Measurements from ENCODE around the gene CASP8.

Gene CASP8

DNA sequence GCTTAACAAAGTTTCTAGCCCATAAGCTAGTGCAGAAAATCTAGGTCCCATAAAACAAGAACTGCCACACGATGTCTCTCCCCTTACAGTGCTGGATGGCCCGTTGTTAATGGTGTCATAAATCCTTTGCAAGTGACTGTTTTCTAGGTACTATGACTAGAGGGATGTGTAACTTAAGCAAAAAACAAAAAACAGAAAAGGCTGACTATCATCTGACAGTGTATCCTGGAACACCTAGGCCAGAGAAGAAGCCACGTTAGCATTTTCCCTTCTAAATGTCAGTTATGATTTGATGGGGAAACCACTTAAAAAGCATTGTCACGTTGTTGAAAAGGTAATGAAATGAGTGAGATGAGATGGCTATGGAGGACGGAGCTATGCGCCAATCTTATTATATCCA, 2.4 kb downstream of the CASP8 start:
- no peak overlapping the region for H3K27ac ChIP-seq

DNA sequence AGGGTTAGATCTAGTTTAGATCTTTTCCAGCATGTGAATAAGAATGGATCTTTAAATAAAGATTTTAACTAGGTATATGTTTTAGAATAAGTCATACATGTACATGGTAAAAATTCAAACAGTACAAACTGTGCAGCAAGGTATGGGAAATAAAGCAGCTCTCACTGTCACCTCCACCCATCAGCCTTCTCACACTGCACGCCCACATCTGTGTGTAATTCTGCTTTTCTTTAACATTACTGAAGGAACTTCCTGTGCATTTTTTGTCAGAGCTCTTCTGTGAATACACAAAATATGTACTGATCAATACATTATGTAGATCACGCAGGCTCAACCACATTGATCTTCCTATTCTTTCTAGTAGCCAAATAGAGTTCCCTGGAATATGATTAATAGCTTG, 3.4 kb downstream of the CASP8 start:
- no peak overlapping the region for H3K4me3 ChIP-seq (ENCODE audit: low read depth, low read length)
- H3K27ac ChIP-seq, result no peak overlapping the region
- in situ Hi-C loops (cut with HindIII; ENCODE audit: low pct_ligation_motif_present, low sequenced_read_pairs), result no loop called here
- H3K27me3 ChIP-seq (replicated peaks), result no peaks in the 10 kb centered on the region
- DNase-seq, result no peak
- H3K36me3 ChIP-seq (replicated peaks), result no peaks in the 10 kb centered on the region
- TF ChIP-seq, protein P1, sequence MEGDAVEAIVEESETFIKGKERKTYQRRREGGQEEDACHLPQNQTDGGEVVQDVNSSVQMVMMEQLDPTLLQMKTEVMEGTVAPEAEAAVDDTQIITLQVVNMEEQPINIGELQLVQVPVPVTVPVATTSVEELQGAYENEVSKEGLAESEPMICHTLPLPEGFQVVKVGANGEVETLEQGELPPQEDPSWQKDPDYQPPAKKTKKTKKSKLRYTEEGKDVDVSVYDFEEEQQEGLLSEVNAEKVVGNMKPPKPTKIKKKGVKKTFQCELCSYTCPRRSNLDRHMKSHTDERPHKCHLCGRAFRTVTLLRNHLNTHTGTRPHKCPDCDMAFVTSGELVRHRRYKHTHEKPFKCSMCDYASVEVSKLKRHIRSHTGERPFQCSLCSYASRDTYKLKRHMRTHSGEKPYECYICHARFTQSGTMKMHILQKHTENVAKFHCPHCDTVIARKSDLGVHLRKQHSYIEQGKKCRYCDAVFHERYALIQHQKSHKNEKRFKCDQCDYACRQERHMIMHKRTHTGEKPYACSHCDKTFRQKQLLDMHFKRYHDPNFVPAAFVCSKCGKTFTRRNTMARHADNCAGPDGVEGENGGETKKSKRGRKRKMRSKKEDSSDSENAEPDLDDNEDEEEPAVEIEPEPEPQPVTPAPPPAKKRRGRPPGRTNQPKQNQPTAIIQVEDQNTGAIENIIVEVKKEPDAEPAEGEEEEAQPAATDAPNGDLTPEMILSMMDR (IDR thresholded peaks at IDR 0.05; ENCODE audit: low read depth, low read length, missing control alignments), result no peak

More for the DNA sequence above, 2.4 kb downstream of the CASP8 start:
- Histone ChIP-seq H3K36me3 (replicated peaks) (no peaks in the 10 kb centered on the region), H3K27me3 (replicated peaks) (no peaks in the 10 kb centered on the region), H3K4me3 (ENCODE audit: low read depth, low read length) (no peak overlapping the region)
- in situ Hi-C loops (cut with HindIII; ENCODE audit: low pct_ligation_motif_present, low sequenced_read_pairs), result no loop called here
- TF ChIP-seq, protein P1 (IDR thresholded peaks at IDR 0.05; ENCODE audit: low read depth, low read length, missing control alignments), result no peak
- no peak for DNase-seq

DNA sequence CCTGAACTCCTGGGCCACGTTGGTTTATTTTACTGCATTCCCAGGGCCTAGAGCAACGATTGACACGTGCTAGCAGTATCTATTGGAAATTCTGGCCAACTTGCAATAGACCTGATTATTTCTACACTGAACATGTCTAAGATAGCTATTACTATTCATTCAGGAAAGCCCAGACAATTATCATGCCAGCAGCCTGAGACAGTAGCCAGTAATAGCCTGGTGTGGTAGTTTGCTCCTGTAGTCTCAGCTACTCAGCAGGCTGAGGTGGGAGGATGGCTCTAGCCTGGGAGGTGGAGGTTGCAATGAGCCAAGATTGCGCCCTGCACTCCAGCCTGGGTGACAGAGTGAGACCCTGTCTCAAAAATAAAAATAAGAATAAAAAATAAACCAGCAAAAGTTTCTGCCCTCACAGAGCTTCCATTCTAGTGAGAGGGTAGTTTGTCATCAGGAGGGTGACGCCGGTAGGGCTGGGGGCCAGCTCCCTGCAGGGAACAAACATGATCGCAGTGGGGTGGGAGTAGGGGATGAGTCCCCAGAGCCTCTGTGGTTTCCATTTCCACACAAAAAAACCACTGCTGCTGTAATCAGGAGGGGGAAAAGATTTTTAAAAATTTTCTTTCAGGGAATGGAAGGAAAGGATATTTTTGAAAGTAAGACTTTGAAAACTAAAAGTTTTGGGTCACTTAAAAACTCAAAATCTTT, 4.3 kb downstream of the CASP8 start:
- no peaks in the 10 kb centered on the region for H3K27me3 ChIP-seq (replicated peaks)
- no peak for DNase-seq
- H3K27ac ChIP-seq, result no peak overlapping the region
- no peak overlapping the region for H3K4me3 ChIP-seq (ENCODE audit: low read depth, low read length)
- no peaks in the 10 kb centered on the region for H3K36me3 ChIP-seq (replicated peaks)
- TF ChIP-seq, protein P1 (IDR thresholded peaks at IDR 0.05; ENCODE audit: low read depth, low read length, missing control alignments), result no peak
- in situ Hi-C loops (cut with HindIII; ENCODE audit: low pct_ligation_motif_present, low sequenced_read_pairs), result no loop called here

DNA sequence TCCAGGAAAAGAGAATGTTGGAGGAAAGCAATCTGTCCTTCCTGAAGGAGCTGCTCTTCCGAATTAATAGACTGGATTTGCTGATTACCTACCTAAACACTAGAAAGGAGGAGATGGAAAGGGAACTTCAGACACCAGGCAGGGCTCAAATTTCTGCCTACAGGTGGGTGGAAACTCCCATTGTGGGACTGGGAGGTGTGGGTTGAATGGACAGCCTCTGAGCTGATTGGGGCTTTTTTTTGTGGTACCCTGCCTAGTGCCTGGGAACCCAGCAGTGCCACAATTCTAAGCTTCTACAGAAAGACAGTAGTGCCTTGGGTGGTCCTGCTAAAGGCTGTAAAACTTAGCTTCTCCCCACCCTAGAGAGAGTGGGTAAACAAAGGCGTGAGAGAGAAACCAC, 6.3 kb downstream of the CASP8 start:
- Histone ChIP-seq H3K4me3 (ENCODE audit: low read depth, low read length) (no peak overlapping the region), H3K27me3 (replicated peaks) (no peaks in the 10 kb centered on the region), H3K36me3 (replicated peaks) (peaks cover 7% of the 10 kb centered on the region), H3K27ac (no peak overlapping the region)
- TF ChIP-seq, protein P1 (IDR thresholded peaks at IDR 0.05; ENCODE audit: low read depth, low read length, missing control alignments), result no peak
- in situ Hi-C loops (cut with HindIII; ENCODE audit: low pct_ligation_motif_present, low sequenced_read_pairs), result no loop called here
- DNase-seq, result no peak

DNA sequence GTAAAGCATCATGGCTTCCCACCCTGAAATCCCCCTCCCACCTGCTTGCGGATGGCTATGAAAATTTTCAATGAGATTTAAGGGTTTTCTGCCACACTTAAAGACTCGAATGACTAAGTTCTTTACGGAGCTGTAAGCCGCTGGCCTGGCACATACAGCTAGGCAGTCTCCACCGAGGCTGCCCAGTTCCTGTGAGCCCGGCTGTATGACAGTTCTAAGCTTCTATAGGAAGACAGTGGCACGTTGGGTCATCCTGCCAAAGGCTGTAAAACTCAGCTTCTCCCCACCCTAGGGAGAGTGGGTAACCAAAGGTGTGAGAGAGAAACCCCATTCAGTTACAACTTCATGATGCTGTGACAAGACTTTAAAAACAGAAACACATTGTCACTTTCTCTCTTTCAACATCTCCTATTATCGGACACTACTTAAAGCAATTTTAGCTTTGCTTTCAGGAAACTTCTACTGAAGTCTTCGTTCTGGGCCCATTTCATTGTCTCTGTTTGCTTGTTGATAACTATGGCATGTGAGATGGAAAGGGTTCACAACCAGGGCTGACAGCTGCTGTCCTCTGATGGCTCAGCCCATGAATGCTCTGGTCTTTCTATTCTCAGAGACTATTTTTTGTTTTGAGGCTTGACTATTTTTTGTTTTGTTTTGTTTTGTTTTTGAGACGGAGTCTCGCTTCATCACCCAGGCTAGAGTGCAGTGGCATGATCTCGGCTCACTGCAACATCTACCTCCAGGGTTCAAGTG, 7.1 kb downstream of the CASP8 start:
- in situ Hi-C loops (cut with HindIII; ENCODE audit: low pct_ligation_motif_present, low sequenced_read_pairs), result no loop called here
- Histone ChIP-seq H3K4me3 (ENCODE audit: low read depth, low read length) (no peak overlapping the region), H3K27me3 (replicated peaks) (no peaks in the 10 kb centered on the region), H3K36me3 (replicated peaks) (peaks cover 7% of the 10 kb centered on the region), H3K27ac (no peak overlapping the region)
- DNase-seq, result no peak
- TF ChIP-seq, protein P1 (IDR thresholded peaks at IDR 0.05; ENCODE audit: low read depth, low read length, missing control alignments), result no peak

Data from brain microvascular endothelial cell (primary cell).